Cardiac fibroblast (primary cell): ENCODE data around the gene EYS.

ENCODE experiments used
- DNase-seq, 2 donors: peaks; one replicate each; pipeline versions ENCODE4 v3.0.0 to v3.0.0-alpha.2; 2010; ENCODE audit warnings: low read depth in 2 of 2
- H3K4me3 ChIP-seq, 2 donors: replicated peaks in 1 of 2; 1 replicate in 1 of 2; 2 replicates in 1 of 2; pipeline ENCODE4 v1.5.1; 2011; ENCODE audit warnings: low read depth in 2 of 2, low read length in 2 of 2, mild to moderate bottlenecking in 2 of 2, moderate library complexity in 1 of 2
- TF ChIP-seq, protein P1 (sequence below): IDR thresholded peaks from one replicate; pipeline ENCODE4 v1.5.1; 2011; ENCODE audit warnings: low read depth, mild to moderate bottlenecking, low read length, inconsistent platforms

The EYS gene

DNA sequence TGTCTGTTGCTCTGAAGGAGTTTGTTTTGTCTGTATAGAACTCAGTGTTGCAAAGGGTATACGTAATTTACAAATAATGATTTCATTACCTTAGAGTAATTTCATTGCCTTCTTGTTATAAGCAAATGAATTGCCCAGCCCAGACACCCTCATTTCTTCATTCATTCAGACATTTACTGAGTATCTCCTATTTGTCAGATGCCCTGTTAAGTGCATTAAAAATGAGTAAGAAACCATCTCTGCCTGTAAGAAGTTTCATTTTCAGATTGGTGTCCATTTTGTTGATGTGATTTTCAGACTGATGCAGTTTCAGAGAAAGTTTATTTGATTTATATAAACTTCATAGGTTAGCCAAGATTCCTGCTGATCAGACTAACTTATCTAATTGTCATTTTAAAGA lies 1642.1 kb downstream of the EYS start:
- DNase-seq, result no peak
- no peak overlapping the region for H3K4me3 ChIP-seq
- TF ChIP-seq, protein P1, sequence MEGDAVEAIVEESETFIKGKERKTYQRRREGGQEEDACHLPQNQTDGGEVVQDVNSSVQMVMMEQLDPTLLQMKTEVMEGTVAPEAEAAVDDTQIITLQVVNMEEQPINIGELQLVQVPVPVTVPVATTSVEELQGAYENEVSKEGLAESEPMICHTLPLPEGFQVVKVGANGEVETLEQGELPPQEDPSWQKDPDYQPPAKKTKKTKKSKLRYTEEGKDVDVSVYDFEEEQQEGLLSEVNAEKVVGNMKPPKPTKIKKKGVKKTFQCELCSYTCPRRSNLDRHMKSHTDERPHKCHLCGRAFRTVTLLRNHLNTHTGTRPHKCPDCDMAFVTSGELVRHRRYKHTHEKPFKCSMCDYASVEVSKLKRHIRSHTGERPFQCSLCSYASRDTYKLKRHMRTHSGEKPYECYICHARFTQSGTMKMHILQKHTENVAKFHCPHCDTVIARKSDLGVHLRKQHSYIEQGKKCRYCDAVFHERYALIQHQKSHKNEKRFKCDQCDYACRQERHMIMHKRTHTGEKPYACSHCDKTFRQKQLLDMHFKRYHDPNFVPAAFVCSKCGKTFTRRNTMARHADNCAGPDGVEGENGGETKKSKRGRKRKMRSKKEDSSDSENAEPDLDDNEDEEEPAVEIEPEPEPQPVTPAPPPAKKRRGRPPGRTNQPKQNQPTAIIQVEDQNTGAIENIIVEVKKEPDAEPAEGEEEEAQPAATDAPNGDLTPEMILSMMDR, result no peak

DNA sequence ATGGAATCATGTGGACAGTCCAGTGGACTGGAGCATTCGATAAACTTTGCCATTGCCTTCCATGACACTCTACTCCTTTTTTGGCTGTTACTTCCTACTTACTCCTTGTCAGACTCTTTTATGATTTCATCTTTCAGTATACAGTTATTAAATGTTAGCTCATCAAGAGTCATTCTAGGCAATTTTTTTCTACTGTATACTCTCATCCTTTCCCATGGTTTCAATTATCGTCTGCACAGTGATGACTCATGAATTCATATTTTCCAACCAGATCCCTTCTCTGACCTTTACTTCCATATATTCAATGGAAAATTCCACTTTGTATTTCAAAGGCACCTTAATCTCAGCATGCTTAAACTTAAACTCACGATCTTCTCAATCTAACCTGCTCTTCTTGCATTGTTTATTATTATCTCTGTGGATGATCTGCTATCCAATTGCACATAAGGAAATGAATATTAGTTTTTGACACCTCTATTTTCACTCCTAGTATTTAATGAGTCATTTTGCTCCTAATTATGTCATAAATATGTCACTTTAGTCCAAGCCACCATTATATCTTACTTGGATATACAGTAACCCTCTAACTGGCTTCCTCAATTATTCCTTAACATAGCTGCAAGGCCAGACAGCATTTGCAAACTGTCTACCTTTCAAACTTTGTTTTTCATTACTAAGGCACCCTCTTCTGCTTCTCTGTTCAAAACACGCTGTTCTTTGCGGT lies 1643.9 kb downstream of the EYS start:
- no peak overlapping the region for H3K4me3 ChIP-seq
- no peak for DNase-seq
- TF ChIP-seq, protein P1, result no peak

DNA sequence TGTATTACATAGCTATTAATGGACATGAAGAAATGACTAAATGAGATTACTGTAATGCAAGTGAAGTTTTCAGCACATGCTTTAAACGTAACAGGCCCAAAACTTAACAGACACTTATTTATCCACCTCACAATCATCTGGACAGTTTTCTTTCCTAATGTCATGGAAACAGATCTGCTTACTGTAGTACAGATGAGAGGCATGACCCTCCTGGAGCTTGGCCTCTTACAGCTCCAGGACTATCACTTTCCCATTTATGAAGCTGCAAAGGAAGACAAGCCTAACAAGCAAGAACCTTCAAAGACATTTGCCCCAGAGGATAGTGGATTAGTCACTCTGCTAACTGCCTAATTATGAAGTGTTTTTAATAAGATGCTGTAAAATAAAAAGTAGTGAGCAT lies 1652.2 kb downstream of the EYS start:
- TF ChIP-seq, protein P1, result no peak
- no peak for DNase-seq
- no peak overlapping the region for H3K4me3 ChIP-seq

DNA sequence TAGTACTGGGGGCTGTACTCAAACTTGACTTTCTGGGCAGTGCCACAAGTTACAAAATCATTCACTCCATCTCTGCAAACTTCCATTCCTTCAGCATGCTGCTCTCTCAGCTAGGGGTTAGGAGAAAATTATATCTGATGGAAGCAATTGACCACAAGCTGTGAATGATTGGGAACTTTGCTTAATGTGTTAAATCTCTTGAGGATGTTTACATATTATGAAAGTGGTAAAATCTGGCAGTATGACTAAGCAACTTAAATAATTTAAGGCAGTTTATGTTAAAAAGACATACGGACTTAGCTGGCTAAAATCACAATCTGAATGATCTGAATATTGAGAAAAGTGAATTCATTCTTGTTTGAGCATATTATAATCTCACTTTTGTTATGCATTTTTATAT lies 1656.4 kb downstream of the EYS start:
- TF ChIP-seq, protein P1, result no peak
- no peak overlapping the region for H3K4me3 ChIP-seq

DNA sequence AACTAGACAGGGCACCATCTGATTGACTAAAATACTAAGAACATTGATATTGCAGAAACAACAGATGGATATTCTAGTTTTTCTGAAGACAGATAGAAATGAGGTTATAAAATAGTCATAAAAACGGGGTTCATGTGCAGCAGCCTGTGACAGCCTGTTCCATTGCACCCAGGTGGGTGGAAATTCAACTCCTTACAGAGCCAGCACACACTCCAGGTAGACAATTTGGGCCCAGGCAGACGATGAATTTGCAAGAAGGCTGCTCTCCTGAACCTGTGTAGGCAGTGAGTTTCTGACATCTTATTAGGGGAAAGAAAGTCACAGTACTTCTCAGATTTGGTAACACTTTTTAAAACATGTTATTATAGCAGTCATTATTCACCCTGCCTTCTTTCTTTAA lies 1657.3 kb downstream of the EYS start:
- H3K4me3 ChIP-seq, result no peak overlapping the region
- DNase-seq, result no peak
- TF ChIP-seq, protein P1, result no peak

More for the DNA sequence above, 1656.4 kb downstream of the EYS start:
- DNase-seq, result no peak

DNA sequence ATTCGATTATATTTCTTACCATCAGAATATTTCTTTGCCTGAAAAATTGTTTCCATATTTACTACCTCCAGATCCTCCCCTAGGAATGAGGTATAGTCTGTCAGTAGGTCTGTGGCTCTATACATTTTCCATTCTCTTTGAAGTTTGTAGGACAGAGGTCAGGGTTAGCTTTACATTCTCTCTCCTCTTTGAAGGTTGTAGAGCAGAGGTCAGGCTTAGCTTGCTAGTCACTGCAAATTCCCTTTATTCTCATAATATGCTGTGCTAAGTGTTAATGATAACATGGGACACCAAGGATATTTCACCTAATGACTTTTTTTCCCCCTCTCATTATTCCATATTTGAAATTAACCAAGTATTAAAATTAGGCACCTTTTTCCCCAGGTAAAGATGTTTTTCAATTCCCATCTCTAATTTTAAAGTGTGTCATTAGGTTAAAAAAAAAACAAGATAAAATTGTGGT lies 1660.2 kb downstream of the EYS start:
- no peak overlapping the region for H3K4me3 ChIP-seq
- DNase-seq, result no peak
- TF ChIP-seq, protein P1, result no peak

DNA sequence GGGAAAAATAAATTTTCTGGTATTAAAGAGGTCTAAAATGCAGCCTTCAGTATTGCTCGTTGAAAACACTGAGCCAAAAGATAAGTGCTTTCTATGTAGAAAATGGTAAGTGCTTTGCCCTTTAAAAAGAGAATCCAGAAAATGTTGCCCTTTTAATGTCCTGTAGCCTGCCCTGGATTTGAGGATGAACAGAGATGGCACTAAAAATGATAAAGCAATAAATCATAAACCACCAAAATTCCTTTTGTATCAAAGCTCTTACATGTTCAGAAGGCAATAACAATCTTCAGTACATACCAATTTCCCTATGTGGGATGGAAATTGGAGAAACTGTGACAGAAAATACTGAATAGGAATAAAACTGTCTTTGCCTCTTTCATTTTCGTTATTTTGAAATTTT lies 1665.7 kb downstream of the EYS start:
- DNase-seq, result no peak
- H3K4me3 ChIP-seq, result no peak overlapping the region
- TF ChIP-seq, protein P1, result no peak
